ENCODE results near the gene RALGAPA2. TPM values are rescaled to one million over a fixed set of nuclear protein-coding genes. Genes with fewer than 3 reads are reported as not detected.

The RALGAPA2 gene
- total and polyA plus RNA-seq, 2 donors from 2014 or later = 5.9 to 66.7 TPM

GRCh38 chr20:20500312-20500711, 212.1 kb downstream of the RALGAPA2 start:
- intact Hi-C loops (cut with DNase I) = no loop called here
- H3K27me3 ChIP-seq (ENCODE audit: control insufficient read depth, insufficient read depth, low read length) = no peaks in the 10 kb centered on the region
- no peaks in the 10 kb centered on the region for H3K9me3 ChIP-seq (ENCODE audit: control insufficient read depth in 2 of 3, insufficient read depth in 1 of 3, low read length in 3 of 3)
- H3K9ac ChIP-seq (ENCODE audit: low read length in 3 of 3) = no peak overlapping the region
- H3K36me3 ChIP-seq (ENCODE audit: control insufficient read depth in 2 of 3, insufficient read depth in 3 of 3, low read length in 3 of 3) = peaks cover 0 to 32% (median 19%) of the 10 kb centered on the region in 3 donors
- DNase-seq (no peak), FAIRE-seq (no peak)
- H3K27ac ChIP-seq (ENCODE audit: low read depth in 2 of 2, low read length in 2 of 2) = no peak overlapping the region
- no peak overlapping the region for H3K4me3 ChIP-seq (ENCODE audit: low read length in 3 of 3)
- H3K4me1 ChIP-seq (ENCODE audit: control insufficient read depth in 2 of 3, insufficient read depth in 2 of 3, low read depth in 1 of 3, low read length in 3 of 3) = no peaks in the 10 kb centered on the region
- TF ChIP-seq CTCF (IDR thresholded peaks at IDR 0.05; ENCODE audit: borderline replicate concordance, extremely low read depth, insufficient read depth) = no peak

- Histone ChIP-seq H3K9me3 (ENCODE audit: control insufficient read depth in 2 of 3, insufficient read depth in 1 of 3, low read length in 3 of 3) (no peaks in the 10 kb centered on the region), H3K27me3 (ENCODE audit: control insufficient read depth, insufficient read depth, low read length) (no peaks in the 10 kb centered on the region), H3K27ac (ENCODE audit: low read depth in 2 of 2, low read length in 2 of 2) (no peak overlapping the region), H3K4me3 (ENCODE audit: low read length in 3 of 3) (no peak overlapping the region), H3K4me1 (ENCODE audit: control insufficient read depth in 2 of 3, insufficient read depth in 2 of 3, low read depth in 1 of 3, low read length in 3 of 3) (no peaks in the 10 kb centered on the region), H3K36me3 (ENCODE audit: control insufficient read depth in 2 of 3, insufficient read depth in 3 of 3, low read length in 3 of 3) (peaks cover 0 to 32% (median 19%) of the 10 kb centered on the region in 3 donors), H3K9ac (ENCODE audit: low read length in 3 of 3) (no peak overlapping the region)
- TF ChIP-seq CTCF (IDR thresholded peaks at IDR 0.05; ENCODE audit: borderline replicate concordance, extremely low read depth, insufficient read depth) = no peak
- DNase-seq = peak in 1 of 5 donors; percentile 13
- intact Hi-C loops (cut with DNase I) = no loop called here
- FAIRE-seq = no peak
These were observed 213.0 kb downstream of the RALGAPA2 start for GRCh38 chr20:20499439-20499838.

GRCh38 chr20:20498076-20498861, 214.2 kb downstream of the RALGAPA2 start:
- H3K27me3 ChIP-seq (ENCODE audit: control insufficient read depth, insufficient read depth, low read length) = no peaks in the 10 kb centered on the region
- TF ChIP-seq CTCF (IDR thresholded peaks at IDR 0.05; ENCODE audit: borderline replicate concordance, extremely low read depth, insufficient read depth) = no peak
- H3K4me1 ChIP-seq (ENCODE audit: control insufficient read depth in 2 of 3, insufficient read depth in 2 of 3, low read depth in 1 of 3, low read length in 3 of 3) = no peaks in the 10 kb centered on the region
- no peak overlapping the region for H3K9ac ChIP-seq (ENCODE audit: low read length in 3 of 3)
- H3K36me3 ChIP-seq (ENCODE audit: control insufficient read depth in 2 of 3, insufficient read depth in 3 of 3, low read length in 3 of 3) = peaks cover 0 to 31% (median 20%) of the 10 kb centered on the region in 3 donors
- intact Hi-C loops (cut with DNase I) = no loop called here
- FAIRE-seq (no peak), DNase-seq (peak in 1 of 5 donors; percentile 2)
- no peak overlapping the region for H3K4me3 ChIP-seq (ENCODE audit: low read length in 3 of 3)
- H3K27ac ChIP-seq (ENCODE audit: low read depth in 2 of 2, low read length in 2 of 2) = no peak overlapping the region
- H3K9me3 ChIP-seq (ENCODE audit: control insufficient read depth in 2 of 3, insufficient read depth in 1 of 3, low read length in 3 of 3) = no peaks in the 10 kb centered on the region

All from kidney (tissue), 14 donors.